SK-N-SH (cell line): Measurements from ENCODE around the gene MIPEP. TPM values are rescaled to one million over a fixed set of nuclear protein-coding genes. Genes with fewer than 3 reads are reported as not detected.

Source experiments
- CTCF ChIA-PET: fragments of 300-600, 350-600 bp; formaldehyde crosslinking; extraction: SDS; loops from one replicate; lab custom pipeline; 2021; lab: Yijun Ruan, JAX
- POLR2A ChIA-PET: fragments of 350-600 bp; sonication (Branson Sonifier 250); formaldehyde crosslinking; extraction: SDS; loops from one replicate; lab custom pipeline; 2020; ENCODE audit warnings: antibody characterized with exemption, inconsistent platforms; lab: Yijun Ruan, JAX
- DNase-seq: peaks from one replicate; pipeline ENCODE4 v3.0.0; 2012
- H2AFZ ChIP-seq: fragments of 200-600 bp; sonication (generic); 2 replicates; pipeline ENCODE4 v1.8.1; 2016; ENCODE audit warnings: antibody characterized with exemption, mild to moderate bottlenecking, low read depth
- H3F3A ChIP-seq: fragments of 200-600 bp; sonication (generic); replicated peaks from 2 replicates; pipeline ENCODE3; 2016; ENCODE audit warnings: antibody characterized with exemption, mild to moderate bottlenecking; ENCODE audit not compliant: insufficient read depth
- H3K27ac ChIP-seq, 2 experiments: fragments of 200-500 bp in 1 of 2; fragments of 200-600 bp in 1 of 2; sonication (Bioruptor generic) in 1 of 2; sonication (generic), shearing (Covaris generic) in 1 of 2; 2 replicates each; pipeline versions ENCODE4 v1.5.1 to v1.6.1; 2014 to 2016; ENCODE audit warnings: low read depth in 2 of 2, inconsistent platforms in 1 of 2, low read length in 1 of 2, mild to moderate bottlenecking in 1 of 2, mixed read lengths in 1 of 2
- H3K27me3 ChIP-seq: fragments of 200-600 bp; sonication (generic), shearing (Covaris generic); 2 replicates; pipeline ENCODE4 v1.6.1; 2016; ENCODE audit warnings: mixed run types; ENCODE audit not compliant: insufficient read depth
- H3K36me3 ChIP-seq, 2 experiments: fragments of 200-500 bp in 1 of 2; fragments of 200-600 bp in 1 of 2; sonication (Bioruptor generic) in 1 of 2; sonication (generic) in 1 of 2; replicated peaks in 1 of 2; 2 replicates each; pipeline versions ENCODE3 to v1.5.1; 2014 to 2016; ENCODE audit warnings: low read length in 1 of 2, mild to moderate bottlenecking in 1 of 2; ENCODE audit not compliant: insufficient read depth in 2 of 2, control insufficient read depth in 1 of 2
- H3K4me1 ChIP-seq, 2 experiments: fragments of 200-500 bp in 1 of 2; fragments of 200-600 bp in 1 of 2; sonication (Bioruptor generic) in 1 of 2; sonication (generic), shearing (Covaris generic) in 1 of 2; 2 replicates each; pipeline versions ENCODE4 v1.5.1 to v1.6.1; 2014 to 2016; ENCODE audit warnings: low read depth in 1 of 2, low read length in 1 of 2, mixed run types in 1 of 2; ENCODE audit not compliant: insufficient read depth in 2 of 2, control insufficient read depth in 1 of 2
- H3K4me2 ChIP-seq: fragments of 200-600 bp; sonication (generic), shearing (Covaris generic); 2 replicates; pipeline ENCODE4 v1.6.1; 2017; ENCODE audit warnings: mixed run types
- H3K4me3 ChIP-seq, 2 experiments: fragments of 200-500 bp in 1 of 2; fragments of 200-600 bp in 1 of 2; sonication (Bioruptor generic) in 1 of 2; sonication (generic), shearing (Covaris generic) in 1 of 2; 2 replicates each; pipeline versions ENCODE4 v1.5.1 to v1.8.1; 2014 to 2016; ENCODE audit warnings: low read depth in 2 of 2, inconsistent platforms in 1 of 2, low read length in 1 of 2, mild to moderate bottlenecking in 1 of 2, mixed read lengths in 1 of 2, moderate library complexity in 1 of 2
- H3K79me2 ChIP-seq: fragments of 200-600 bp; sonication (generic); 2 replicates; pipeline ENCODE4 v1.8.1; 2017; ENCODE audit warnings: mild to moderate bottlenecking; ENCODE audit not compliant: insufficient read depth
- H3K9ac ChIP-seq: fragments of 200-600 bp; sonication (generic); 2 replicates; pipeline ENCODE4 v1.6.1; 2017; ENCODE audit warnings: mixed run types
- H3K9me2 ChIP-seq: fragments of 200-600 bp; sonication (generic); 2 replicates; pipeline ENCODE4 v1.6.1; 2017; ENCODE audit warnings: mixed run types
- H3K9me3 ChIP-seq: fragments of 200-600 bp; sonication (generic); 2 replicates; pipeline ENCODE4 v1.6.1; 2017; ENCODE audit warnings: mixed run types, mild to moderate bottlenecking, moderate library complexity
- H4K20me1 ChIP-seq: fragments of 200-600 bp; sonication (generic); 2 replicates; pipeline ENCODE4 v1.6.1; 2017; ENCODE audit warnings: mild to moderate bottlenecking, mixed run types; ENCODE audit not compliant: insufficient read depth
- FOXM1 ChIP-seq: IDR thresholded peaks from 2 replicates; pipeline ENCODE4 v1.4.0; 2012; ENCODE audit warnings: low read depth, mild to moderate bottlenecking
- GATA2 ChIP-seq: sonication (generic); formaldehyde crosslinking; IDR thresholded peaks from 2 replicates; pipeline ENCODE4 v1.5.0; 2020; ENCODE audit warnings: mild to moderate bottlenecking, missing genetic modification reagents
- MEF2A ChIP-seq: IDR thresholded peaks from 2 replicates; pipeline ENCODE4 v1.4.0; 2012; ENCODE audit warnings: low read depth, borderline replicate concordance
- MXI1 ChIP-seq: IDR thresholded peaks from 2 replicates; pipeline ENCODE4 v1.6.1; 2012; ENCODE audit warnings: mild to moderate bottlenecking, low read depth, low read length, improper control_type of control experiment
- PBX3 ChIP-seq: IDR thresholded peaks from 2 replicates; pipeline ENCODE4; 2012
- RAD21 ChIP-seq: IDR thresholded peaks from 2 replicates; pipeline ENCODE4 v1.6.1; 2012; ENCODE audit warnings: mild to moderate bottlenecking, low read length
- RXRA ChIP-seq: IDR thresholded peaks from 2 replicates; pipeline ENCODE4 v1.4.0; 2012; ENCODE audit warnings: low read depth, mild to moderate bottlenecking, borderline replicate concordance
- SIN3A ChIP-seq: IDR thresholded peaks from 2 replicates; pipeline ENCODE4 v1.6.1; 2012; ENCODE audit warnings: low read depth, mild to moderate bottlenecking, low read length, moderate library complexity, borderline replicate concordance
- ZBTB33 ChIP-seq: IDR thresholded peaks from 2 replicates; pipeline ENCODE4 v1.4.0; 2012; ENCODE audit warnings: low read depth, borderline replicate concordance
- WGBS: methylation state at CpG from one replicate; pipeline ENCODE4 v1.1.6; 2017; ENCODE audit warnings: low lambda C conversion rate; 5-methylcytosine and 5-hydroxymethylcytosine counted together
- polyA plus RNA-seq, 3 experiments: library from polyadenylated mRNA; depleted of rRNA; stranded (reverse); fragments of >200 nt; gene quantifications; 2 replicates each; pipeline ENCODE4 v1.2.3, GENCODE V29; 2012

Gene MIPEP
- polyA plus RNA-seq, 1 of the 3 experiments (the other 2 are of a cell fraction): 12.7 TPM

- TF ChIP-seq SIN3A (no peak), MEF2A (no peak)
Measured at GRCh38 chr13:23740002-23740401, 149.2 kb downstream of the MIPEP start (continued).

GRCh38 chr13:23739596-23739995 is 149.6 kb downstream of the MIPEP start:
- Histone ChIP-seq H3K9me2 (no peaks in the 10 kb centered on the region), H3K79me2 (no peaks in the 10 kb centered on the region), H2AFZ (no peak overlapping the region), H3K27me3 (no peaks in the 10 kb centered on the region), H3K9ac (no peak overlapping the region), H3K4me2 (no peak overlapping the region), H3K4me3 (no peak overlapping the region), H3K36me3 (no peaks in the 10 kb centered on the region), H4K20me1 (no peaks in the 10 kb centered on the region), H3K9me3 (no peaks in the 10 kb centered on the region), H3F3A (no peaks in the 10 kb centered on the region), H3K4me1 (no peaks in the 10 kb centered on the region), H3K27ac (no peak overlapping the region)
- ChIA-PET POLR2A (no interaction called here), CTCF (no interaction called here)
- no peak for DNase-seq
- TF ChIP-seq GATA2 (CRISPR knock-in tag) (no peak), PBX3 (no peak)
- whole genome bisulfite sequencing: 77% methylated on average over 3 of the region's 3 CpGs

- H3K4me1 ChIP-seq: no peaks in the 10 kb centered on the region
- no peaks in the 10 kb centered on the region for H3K9me3 ChIP-seq
- H3K4me3 ChIP-seq: no peak overlapping the region
- no peak overlapping the region for H2AFZ ChIP-seq
- ChIA-PET POLR2A (no interaction called here), CTCF (no interaction called here)
- 94% methylated on average over 5 of the region's 5 CpGs for WGBS
- no peak overlapping the region for H3K27ac ChIP-seq
- H3F3A ChIP-seq: no peaks in the 10 kb centered on the region
- H3K36me3 ChIP-seq: no peaks in the 10 kb centered on the region
- no peak overlapping the region for H3K4me2 ChIP-seq
- no peaks in the 10 kb centered on the region for H3K79me2 ChIP-seq
- no peaks in the 10 kb centered on the region for H3K9me2 ChIP-seq
- H3K27me3 ChIP-seq: no peaks in the 10 kb centered on the region
- H3K9ac ChIP-seq: no peak overlapping the region
- H4K20me1 ChIP-seq: no peaks in the 10 kb centered on the region
- DNase-seq: no peak
- no peak for TF ChIP-seq RAD21
- TF ChIP-seq ZBTB33: no peak
- no peak for TF ChIP-seq FOXM1
- TF ChIP-seq RXRA: no peak
- no peak for TF ChIP-seq MXI1
- TF ChIP-seq MEF2A: no peak
Measured at GRCh38 chr13:23736541-23736940, 152.7 kb downstream of the MIPEP start.
